HG02678 (cell line): ENCODE results near the gene TAOK3.
"Not testable (repeated sequence)": the region's sequence is repeated elsewhere in the genome, so short reads cannot be mapped to it uniquely, and the experiment has no call there.

Source experiments
- ATAC-seq: cut with Tn5 transposase; IDR thresholded peaks from one replicate; pipeline ENCODE4 v1.9.1; 2021; ENCODE audit warnings: mild to moderate bottlenecking, moderate library complexity; ENCODE audit not compliant: unreplicated experiment

The TAOK3 gene

DNA sequence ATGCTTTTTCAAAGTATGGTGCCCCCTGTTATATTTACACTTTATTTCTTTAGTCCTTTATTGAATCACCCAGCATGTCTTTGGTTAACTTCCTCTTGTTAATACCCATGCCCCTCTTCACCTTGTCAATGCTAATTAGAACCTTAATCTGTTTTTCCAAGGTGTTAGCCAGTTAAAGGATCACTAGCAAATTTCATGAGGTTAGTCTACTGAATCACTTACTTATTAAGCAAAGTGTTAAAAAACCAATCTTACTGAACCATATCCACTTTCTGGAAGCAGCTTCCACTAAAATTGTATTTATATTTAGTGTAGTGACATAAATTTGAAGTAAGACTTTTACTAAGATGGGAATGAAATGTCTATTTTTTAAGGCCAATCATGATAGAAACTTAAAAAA, 27.9 kb downstream of the TAOK3 start:
- no peak for ATAC-seq

DNA sequence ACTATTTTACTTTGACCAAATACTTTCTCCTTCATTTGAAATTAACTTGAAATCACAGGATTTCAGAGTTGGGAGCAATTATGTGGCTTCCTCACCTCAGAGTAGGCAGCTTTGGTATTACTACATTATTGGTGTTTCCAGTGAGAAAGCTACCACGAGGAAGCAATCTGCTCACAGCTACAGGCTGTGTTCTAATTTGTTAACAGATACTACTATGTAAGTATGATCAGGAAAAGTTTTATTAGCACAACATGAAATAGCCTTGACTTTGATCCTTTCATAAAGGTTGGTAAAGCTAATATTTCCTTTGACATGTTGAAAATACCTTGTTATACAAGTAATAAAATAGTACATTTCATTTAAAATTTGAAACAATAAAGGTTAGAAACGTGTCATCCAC, 30.6 kb downstream of the TAOK3 start:
- no peak for ATAC-seq

DNA sequence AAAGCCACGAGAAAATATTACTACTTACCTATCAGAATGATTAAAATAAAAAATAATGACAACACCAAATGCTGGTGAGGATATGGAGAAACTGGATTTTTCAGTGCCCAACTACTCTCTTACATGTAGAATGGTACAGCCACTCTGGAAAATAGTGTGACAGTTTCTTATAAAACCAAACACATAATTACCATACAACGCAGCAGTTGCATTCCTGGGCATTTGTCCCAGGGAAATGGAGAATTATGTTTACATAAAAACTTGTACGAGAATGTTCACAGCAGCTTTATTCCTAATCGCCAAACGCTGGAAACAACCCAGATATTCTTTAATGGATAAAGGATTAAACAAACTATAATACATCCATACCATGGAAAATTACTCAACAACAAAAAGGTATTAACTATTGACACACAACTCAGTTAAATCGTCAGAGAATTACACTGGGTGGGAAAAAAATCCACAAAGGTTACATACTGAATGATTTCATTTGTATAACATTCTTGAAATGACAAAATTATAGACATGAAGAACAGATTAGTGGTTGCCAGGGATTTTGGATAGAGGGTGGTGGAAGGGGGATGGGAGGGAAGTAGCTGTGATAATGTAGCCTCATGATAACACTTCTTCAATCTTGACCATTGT, 35.4 kb downstream of the TAOK3 start:
- ATAC-seq, result no peak

DNA sequence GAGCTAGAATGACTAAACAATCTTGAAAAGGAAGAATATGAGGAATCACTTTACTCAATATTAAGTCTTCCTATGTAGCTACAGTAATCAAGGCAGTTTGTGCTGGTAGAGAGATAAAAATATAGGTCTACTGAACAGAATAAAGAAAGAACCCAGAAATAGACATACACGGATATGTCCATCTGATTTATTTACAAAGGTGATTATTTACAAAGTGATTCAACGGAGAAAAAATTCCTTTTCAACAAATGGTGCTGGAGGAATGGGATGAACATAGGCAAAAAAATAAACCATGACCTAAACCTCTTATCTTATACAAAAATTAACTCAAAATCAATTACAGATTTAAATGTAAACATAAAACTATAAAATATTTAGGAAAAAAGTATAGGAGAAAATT, 36.6 kb downstream of the TAOK3 start:
- ATAC-seq, result no peak

DNA sequence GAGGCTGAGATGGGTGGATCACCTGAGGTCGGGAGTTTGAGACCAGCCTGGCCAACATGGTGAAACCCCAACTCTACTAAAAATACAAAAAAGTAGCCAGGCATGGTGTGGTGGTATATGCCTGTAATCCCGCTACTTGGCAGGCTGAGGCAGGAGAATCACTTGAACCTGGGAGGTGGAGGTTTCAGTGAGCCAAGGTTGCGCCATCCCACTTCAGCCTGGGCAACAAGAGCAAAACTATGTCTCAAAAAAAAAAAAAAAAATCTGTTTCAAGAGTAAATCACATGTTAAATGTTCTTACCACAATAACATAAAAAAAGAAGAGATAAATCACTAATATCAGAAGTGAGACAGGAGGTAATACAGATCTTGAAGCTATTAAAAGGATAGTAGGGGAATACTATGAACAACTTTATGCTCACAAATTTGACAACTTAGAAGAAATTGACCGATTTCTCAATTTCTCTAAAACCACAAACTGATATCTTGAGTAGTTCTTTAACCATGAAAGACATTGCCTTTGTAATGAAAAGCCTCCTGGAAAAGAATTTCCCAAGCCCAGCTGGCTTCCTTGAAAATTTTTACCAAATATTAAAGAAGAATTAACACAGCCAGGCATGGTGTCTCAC, 37.7 kb downstream of the TAOK3 start:
- no peak for ATAC-seq

DNA sequence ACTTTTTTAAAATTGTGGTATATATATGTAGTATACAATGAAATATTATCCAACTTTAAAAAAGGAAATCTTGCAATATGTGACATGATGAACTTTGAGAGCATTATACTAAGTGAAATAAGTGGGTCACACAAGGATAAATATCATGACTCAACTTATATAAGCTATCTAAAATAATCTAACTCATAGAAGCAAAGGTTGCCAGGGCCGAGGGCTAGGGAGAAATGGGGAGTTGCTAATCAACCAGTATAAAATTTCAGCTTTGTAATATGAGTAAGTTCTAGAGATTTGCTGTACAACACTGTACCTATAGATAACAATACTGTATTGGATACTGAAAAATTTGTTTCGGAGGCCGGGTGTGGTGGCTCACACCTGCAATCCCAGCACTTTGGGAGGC, 38.5 kb downstream of the TAOK3 start:
- no peak for ATAC-seq

DNA sequence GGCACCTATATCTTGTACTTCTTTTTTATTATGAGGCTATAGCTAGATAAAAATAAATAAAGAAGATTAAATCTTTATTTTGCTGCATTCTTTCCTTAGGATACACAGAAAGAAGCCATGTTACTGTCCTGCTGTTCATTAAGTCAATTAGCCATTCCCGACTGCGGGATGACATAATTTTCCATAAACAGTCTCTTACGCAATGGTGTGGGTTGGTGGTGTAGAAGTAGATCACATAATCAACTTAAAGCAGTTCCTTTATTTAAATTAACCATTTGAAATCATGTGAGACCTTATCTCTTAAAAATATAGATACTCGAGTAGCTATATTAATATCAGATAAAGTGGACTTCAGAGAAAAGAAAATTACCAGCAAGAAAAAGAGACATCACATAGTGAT, 40.2 kb downstream of the TAOK3 start:
- no peak for ATAC-seq

DNA sequence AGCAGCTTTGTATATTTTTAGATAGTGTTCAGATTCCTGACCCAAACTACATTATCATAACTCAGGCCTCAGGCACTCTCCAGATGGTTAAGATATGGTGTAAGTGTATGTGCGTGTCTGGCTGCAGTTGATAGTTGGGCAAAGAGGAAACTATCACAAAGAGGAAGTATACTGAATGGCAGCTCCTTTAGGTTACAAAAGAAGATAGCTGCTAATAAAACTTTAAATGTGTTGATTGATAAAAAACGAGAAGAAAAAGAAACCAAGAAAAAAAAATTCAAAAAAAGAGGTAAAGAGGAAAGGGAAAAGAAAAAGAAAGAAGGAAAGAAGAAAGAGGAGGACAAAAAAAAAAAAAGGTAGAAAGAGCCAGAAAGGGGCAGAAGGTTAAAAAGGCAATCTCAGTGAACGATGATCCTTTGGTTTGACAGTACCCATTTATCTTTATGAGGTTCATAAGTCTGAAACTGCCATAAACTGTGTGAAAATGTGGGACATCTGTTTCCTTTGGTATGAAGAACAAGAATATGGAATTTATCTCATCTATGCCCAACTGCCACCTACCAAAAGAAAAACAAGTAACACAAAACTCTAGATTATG, 42.2 kb downstream of the TAOK3 start:
- peak; percentile 87 for ATAC-seq

DNA sequence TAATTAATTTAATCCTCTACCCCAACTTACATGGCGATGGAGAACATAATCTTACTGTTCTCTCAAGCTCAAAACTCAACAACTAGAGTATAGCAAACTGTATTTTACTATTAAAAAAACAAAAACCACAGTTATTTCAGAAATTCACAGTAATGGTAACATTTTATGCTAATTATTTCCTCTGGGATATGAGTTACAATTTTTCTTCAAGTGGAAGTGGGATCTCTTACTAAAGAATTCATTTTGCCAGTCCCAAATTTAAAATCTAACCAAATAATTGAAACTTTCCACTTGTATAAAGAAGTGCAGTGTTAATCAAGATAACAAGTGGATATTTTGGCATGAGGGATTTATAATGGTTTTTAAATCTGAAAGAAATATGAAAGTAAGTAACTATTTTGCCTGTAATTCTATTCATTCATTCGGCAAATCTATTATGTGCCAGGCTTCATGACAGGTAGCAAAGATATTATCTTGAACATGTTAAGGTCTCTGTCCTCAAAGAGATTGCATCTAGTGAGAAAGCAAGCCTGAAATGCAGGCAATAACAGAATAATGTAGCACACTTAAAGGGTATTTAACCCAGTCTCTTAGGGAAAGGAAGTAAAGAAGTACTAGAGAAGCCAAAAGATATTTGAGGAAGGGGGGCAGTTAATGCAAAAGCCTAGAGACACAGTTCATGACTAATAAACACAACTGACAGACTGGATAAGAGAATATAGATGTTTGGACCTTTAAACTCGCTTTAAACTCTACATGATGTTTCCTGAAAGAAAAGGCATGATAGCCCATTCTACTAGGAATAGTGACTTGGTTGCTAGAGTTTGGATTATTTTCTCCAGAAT, 44.0 kb downstream of the TAOK3 start:
- no peak for ATAC-seq

DNA sequence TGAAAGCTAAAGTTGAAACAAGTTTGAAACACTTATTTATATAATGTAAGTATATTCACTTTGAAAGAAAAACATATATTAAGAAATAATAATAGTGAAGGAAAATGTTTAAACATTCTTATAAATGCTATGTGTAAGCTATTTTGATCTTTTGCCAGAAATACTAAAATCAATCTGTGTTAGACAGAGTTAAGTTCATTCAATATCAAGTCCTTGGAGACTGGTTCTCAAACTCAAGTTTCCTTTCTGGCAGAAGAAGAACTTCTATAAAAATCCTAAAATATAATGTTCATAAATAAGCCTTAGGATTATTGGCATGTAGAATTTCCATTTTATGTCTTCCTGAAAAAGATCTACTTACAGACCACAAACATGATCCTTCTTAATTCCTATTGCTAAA, 45.3 kb downstream of the TAOK3 start:
- no peak for ATAC-seq

DNA sequence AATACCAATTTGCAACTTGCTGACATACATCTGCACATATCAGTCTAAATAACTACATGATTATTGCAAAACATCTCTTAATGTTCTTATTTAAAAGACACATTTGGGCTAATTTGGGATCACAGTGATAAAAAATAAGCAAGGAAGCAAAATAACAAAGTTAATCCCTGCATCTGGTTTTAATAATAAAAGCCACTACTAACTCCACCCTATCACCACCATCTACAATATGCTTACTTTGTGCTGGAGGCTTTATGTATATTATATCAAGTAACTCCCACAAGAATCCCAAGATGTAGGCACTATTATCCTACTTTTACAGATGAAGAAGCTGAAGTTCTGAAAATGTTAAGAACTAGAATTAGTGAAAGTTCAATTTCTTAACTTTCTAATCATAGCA, 45.7 kb downstream of the TAOK3 start:
- ATAC-seq, result no peak

DNA sequence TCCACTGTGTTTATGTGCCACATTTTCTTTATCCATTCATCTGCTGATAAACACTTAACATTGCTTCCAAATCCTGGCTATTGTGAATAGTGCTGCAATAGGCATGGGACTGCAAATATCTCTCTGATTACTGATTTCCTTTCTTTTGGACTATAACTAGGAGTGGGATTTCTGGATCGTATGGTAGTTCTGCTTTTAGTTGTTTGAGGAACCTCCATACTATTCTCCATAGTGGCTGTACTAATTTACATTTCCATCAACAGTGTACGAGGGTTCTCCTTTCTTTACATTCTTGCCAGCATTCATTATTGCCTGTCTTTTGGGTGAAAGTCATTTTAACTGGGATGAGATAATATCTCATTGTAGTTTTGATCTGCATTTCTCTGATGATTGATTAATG, 47.6 kb downstream of the TAOK3 start:
- no peak for ATAC-seq

DNA sequence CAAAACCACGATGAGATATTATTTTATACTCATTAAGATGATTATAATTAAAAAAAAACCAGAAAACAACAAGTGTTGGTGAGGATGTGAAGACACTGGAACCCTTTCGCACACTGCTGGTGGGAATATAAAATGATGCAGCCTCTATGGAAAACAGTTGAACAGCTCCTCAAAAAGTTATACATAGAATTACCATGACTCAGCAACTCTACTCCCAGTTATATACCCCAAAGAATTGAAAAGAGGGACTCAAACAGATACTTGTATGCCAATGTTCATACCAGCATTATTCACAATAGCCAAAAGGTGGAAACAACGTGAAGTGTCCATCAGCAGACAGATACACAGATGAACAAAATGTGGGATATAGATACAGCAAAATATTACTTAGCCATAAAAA, 53.1 kb downstream of the TAOK3 start:
- ATAC-seq, result no peak

DNA sequence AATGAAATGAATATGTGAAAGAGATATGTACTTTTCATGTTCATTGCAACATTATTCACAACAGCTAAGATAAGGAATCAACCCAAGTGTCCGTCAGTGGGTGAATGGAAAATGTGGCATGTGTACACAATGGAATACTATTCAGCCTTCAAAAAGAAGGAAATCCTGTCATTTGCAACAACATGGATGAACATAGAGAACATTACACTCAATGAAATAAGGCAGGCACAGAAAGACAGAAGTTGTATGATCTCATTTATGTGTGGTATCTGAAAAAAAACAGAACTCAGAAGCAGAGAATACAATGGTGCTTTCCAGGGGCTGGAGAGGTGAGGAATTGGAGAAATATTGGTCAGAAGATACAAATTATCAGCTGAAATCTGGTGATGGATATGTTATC, 54.0 kb downstream of the TAOK3 start:
- no peak for ATAC-seq

DNA sequence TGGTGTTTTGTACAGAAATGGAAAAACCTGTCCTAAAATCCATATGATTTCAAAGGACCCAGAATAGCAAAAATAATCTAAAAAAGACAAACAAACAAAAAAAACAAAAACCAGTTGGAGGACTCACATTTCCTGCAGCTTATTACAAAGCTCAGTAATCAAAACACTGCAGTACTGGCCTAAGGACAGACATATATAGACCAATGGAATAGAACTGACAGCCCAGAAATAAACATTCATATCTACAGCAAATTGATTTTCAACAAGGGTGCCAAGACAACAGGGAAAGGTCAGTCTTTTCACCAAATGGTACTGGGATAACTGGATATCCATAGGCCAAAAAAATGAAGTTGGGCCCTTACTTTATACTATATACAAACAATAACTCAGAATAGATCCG, 55.0 kb downstream of the TAOK3 start:
- ATAC-seq, result no peak

DNA sequence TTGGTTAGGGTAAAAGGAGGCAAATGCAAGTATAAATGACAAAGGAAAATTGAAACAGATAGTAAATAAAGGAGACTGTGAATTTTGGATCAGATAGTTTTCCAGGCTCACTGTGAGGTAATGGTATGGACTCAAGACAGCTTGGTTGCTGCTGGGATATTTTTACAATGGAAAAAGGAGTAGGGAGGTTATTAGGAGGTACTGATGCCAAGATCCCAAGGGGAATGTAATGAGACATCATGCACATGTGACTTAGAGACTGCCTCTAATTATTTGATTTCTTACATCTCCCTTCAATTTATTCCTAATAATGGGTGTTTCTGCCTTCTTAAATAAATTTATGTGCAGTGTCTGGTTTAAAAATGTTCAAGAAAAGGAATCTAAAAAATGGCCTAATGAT, 56.9 kb downstream of the TAOK3 start:
- no peak for ATAC-seq

DNA sequence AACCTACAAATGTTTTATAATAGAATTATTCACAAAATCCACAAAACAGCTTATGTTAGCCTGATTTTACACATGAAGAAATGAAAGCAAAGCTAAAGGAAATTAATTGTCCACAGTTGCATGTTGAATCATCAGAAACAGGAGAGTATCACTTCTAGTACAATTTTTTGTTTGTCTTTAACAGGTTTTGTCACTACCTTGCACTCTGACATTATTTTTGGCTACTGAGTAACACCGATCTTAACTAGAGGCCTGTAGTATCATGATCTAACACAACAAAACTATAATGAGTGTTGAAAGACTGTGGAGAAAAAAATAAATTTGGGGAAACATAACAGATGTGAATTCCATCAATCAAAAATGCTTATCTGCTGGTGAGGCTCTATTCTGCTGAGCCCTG, 60.1 kb downstream of the TAOK3 start:
- peak; percentile 66 for ATAC-seq

DNA sequence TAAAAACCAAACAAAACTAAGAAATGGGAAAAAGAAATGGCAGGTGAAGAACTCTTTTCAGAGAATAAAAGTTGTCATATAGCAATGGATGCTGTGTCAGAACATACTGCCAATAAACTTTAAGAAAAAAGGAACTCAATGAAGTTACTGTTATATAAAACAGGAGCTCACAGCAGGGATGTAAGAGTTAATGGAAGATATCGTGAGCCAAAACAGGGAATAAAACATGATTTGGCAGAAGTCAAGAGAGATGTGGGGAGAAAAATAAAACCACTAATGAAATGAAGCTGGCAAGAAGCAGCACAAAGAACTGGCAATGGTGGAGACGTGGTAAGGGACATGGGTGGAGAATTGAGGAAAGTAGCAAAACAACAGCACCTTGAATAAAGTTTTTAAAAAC, 61.0 kb downstream of the TAOK3 start:
- no peak for ATAC-seq

DNA sequence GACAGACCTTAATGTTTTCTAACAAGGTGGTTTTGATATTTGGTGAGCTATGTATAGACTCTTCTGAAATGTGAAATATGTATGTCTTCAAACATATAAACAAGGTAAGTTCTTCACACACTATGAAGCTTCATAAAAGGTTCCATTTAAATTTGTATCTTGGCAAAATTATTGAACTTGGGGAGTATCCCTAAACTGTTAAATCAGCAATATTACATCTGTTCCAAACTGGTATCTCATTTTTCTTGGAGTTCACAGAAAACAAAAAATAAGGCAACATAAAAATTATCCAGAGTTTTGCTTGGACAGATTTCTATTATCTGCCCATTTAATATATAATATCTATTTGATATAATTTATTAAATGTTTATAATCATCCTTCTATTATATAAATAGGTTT, 62.4 kb downstream of the TAOK3 start:
- no peak for ATAC-seq

DNA sequence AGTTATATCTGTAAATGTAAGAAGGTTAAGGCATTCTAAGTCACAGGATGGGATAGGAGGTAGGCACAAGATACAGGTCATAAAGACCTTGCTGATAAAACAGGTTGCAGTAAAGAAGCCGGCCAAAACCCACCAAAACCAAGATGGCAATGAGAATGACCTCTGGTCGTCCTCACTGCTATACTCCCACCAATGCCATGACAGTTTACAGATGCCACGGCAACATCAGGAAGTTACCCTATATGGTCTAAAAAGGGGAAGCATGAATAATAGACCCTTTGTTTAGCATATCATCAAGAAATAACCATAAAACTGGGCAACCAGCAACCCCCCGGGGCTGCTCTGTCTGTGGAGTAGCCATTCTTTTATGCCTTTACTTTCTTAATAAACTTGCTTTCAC, 64.7 kb downstream of the TAOK3 start:
- ATAC-seq, result not testable (repeated sequence)

DNA sequence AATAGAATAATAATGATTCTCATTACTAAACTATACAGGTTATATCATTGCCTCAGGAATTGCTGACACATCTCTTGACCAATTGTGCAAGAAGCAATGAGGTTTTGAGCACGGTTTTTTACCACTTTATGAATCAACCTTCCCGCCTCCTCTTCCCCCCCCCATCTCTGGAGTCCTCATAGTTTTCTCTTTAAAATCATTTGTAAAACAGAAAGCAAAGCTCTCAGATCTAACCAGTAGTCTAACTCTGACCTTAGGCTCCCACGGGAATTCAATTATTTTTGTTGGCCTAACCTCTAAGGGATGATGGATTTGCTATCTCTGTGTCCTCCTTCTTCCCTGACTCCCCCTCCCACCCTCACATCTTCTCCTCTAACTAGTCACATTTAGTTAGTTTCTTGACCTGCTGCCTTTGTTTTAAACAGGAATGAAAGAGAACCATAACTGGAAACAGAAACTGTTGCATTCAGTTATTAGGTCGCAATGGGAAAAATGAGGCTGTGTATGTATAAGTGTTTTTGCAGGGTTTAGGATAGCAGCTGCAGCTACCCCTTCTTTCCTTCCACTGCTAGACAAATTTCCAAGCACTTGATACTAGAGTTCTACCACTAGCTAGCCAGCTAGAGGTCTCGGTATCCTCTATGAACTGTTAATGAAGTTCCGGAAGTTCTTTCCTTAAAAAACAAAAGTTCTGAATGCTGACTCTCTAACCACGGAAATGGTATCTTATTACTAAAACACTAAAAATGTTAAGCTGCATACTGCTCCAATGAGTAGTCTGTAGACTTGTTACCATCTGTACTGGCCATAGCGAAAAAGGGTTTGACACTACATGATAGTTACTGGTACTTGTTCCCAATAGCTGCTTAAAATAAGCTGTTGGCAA, 65.4 kb downstream of the TAOK3 start:
- peak; percentile 68 for ATAC-seq
